ENCODE measurements around the gene MRPL3.

DNA sequence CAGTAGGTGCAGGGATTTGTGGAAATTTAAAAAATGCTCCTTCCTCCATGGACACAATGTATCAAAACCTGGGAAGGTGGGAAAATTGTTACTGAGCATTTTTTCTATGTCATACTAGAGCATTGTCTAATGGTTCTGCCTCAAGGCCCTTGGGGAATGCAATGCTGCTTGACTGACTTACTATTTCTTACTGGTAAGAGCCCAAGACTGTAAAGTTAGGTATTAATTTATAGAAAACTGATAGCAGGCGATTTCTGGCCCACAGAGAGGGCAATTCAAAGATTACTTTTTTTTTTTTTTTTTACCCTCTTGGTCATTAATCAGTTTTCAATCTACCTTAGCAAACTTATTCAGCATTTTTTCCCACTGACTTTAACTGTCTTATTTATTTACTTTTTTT, 38.5 kb upstream of the MRPL3 start:
- TF ChIP-seq, protein P1, sequence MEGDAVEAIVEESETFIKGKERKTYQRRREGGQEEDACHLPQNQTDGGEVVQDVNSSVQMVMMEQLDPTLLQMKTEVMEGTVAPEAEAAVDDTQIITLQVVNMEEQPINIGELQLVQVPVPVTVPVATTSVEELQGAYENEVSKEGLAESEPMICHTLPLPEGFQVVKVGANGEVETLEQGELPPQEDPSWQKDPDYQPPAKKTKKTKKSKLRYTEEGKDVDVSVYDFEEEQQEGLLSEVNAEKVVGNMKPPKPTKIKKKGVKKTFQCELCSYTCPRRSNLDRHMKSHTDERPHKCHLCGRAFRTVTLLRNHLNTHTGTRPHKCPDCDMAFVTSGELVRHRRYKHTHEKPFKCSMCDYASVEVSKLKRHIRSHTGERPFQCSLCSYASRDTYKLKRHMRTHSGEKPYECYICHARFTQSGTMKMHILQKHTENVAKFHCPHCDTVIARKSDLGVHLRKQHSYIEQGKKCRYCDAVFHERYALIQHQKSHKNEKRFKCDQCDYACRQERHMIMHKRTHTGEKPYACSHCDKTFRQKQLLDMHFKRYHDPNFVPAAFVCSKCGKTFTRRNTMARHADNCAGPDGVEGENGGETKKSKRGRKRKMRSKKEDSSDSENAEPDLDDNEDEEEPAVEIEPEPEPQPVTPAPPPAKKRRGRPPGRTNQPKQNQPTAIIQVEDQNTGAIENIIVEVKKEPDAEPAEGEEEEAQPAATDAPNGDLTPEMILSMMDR (IDR thresholded peaks at IDR 0.05), result no peak
- no peak for TF ChIP-seq POLR2A (IDR thresholded peaks at IDR 0.05)
